ENCODE results near the gene NASP. TPM values are rescaled to one million over a fixed set of nuclear protein-coding genes. Genes with fewer than 3 reads are reported as not detected.

The NASP gene
- total RNA-seq, 1 experiment from 2014 or later: 514 TPM

DNA sequence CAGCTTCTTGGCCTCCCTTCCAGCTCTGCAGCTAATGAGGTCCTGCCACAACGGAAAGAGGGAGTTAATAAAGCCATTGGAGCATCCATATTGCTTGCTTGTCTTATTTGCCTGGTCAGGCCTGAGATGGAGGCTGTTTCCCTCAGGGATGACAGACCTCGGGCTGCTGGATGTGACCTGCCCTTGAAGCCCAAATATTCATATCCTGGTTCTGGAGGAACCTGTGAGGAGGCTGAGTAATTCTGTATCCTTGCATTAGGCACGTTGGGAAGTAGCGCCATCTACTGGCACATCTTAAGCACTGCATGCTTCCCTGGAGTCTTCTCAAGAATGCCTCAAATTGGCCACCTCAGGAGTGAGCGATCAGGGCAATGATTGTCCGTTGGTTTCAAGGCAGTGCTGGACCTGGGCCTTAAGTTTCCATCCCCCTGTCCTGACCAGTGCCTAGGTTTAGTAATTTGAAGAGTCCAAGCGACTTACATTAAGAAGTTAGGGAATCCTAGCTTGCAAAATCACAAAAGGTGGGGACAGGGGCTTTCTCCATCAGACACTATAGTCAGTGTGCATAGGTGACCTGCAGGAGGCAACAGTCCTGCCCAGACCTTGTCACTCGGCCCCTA lies 13.8 kb upstream of the NASP start:
- no peaks in the 10 kb centered on the region for H3K23me2 ChIP-seq (ENCODE audit: insufficient read length, low read depth, low read length, poor library complexity, severe bottlenecking)
- H2BK120ac ChIP-seq (ENCODE audit: low read depth, low read length, poor library complexity, severe bottlenecking): no peak overlapping the region
- Mint-ChIP-seq H3K9me3 (no peaks in the 10 kb centered on the region), H3K36me3 (ENCODE audit: insufficient read depth in 1 of 3, low read depth in 3 of 3) (peaks cover 29 to 61% (median 40%) of the 10 kb centered on the region in 3 experiments; a peak in 6 of 7 replicates), H3K27ac (peak overlapping the region in 1 of 3 experiments; percentile 73; a peak in 2 of 7 replicates), H3K4me1 (peaks cover 22 to 23% of the 10 kb centered on the region in 2 experiments), H3K4me3 (no peak overlapping the region), H3K27me3 (ENCODE audit: low read depth) (no peaks in the 10 kb centered on the region)
- no peaks in the 10 kb centered on the region for H3K9me3 ChIP-seq (ENCODE audit: control insufficient read depth, low read depth, low read length)
- H2BK15ac ChIP-seq (ENCODE audit: low read depth, low read length): no peak overlapping the region
- H4K20me1 ChIP-seq (ENCODE audit: control insufficient read depth, insufficient read depth, insufficient read length): no peaks in the 10 kb centered on the region
- no peak overlapping the region for H3K4ac ChIP-seq (ENCODE audit: low read depth, low read length)
- no peaks in the 10 kb centered on the region for H3K79me1 ChIP-seq (ENCODE audit: insufficient read depth, low read depth, low read length, poor library complexity, severe bottlenecking)
- WGBS (ENCODE audit: extremely low coverage, insufficient read length, low lambda C conversion rate): no CpG with 5 or more reads among the region's 8 CpGs
- H3K14ac ChIP-seq (ENCODE audit: insufficient read depth, low read length): no peak overlapping the region
- H4K5ac ChIP-seq (ENCODE audit: insufficient read length, low read depth, low read length): no peak overlapping the region
- H2AK5ac ChIP-seq (ENCODE audit: insufficient read length, low read length): no peak overlapping the region
- peak; percentile 76 for DNase-seq
- 0 out of 2 replicates have a peak, but pooled peaks cover 2% of the 10 kb centered on the region for H3K4me1 ChIP-seq (ENCODE audit: insufficient read depth, low read length)
- H3K56ac ChIP-seq (ENCODE audit: insufficient read length, low read depth, low read length): no peak overlapping the region
- no peak overlapping the region for H3K9ac ChIP-seq (ENCODE audit: extremely low read depth, insufficient read length, low read length)
- H2BK20ac ChIP-seq (ENCODE audit: low read depth, low read length, poor library complexity, severe bottlenecking): no peak overlapping the region
- H3K18ac ChIP-seq (ENCODE audit: insufficient read length, low read depth, low read length): no peak overlapping the region
- no peak overlapping the region for H3T11ph ChIP-seq (ENCODE audit: low read length)
- H2BK12ac ChIP-seq (ENCODE audit: insufficient read length, low read depth, low read length): no peak overlapping the region
- H2BK5ac ChIP-seq (ENCODE audit: insufficient read length, low read length): no peak overlapping the region
- no peak overlapping the region for H2AFZ ChIP-seq (ENCODE audit: low read length)
- H3K79me2 ChIP-seq (ENCODE audit: insufficient read depth, low read length): no peaks in the 10 kb centered on the region
- H3K23ac ChIP-seq (ENCODE audit: insufficient read length, low read depth, low read length): no peak overlapping the region
- no peak overlapping the region for H4K91ac ChIP-seq (ENCODE audit: insufficient read length, low read depth, low read length)
- H3K4me2 ChIP-seq (ENCODE audit: insufficient read depth, insufficient read length, low read length): no peak overlapping the region
- no peak overlapping the region for H3K27ac ChIP-seq (ENCODE audit: insufficient read length, low read depth, low read length)
- no peaks in the 10 kb centered on the region for H3K27me3 ChIP-seq (ENCODE audit: insufficient read depth, low read length)
- TF ChIP-seq, protein P1, sequence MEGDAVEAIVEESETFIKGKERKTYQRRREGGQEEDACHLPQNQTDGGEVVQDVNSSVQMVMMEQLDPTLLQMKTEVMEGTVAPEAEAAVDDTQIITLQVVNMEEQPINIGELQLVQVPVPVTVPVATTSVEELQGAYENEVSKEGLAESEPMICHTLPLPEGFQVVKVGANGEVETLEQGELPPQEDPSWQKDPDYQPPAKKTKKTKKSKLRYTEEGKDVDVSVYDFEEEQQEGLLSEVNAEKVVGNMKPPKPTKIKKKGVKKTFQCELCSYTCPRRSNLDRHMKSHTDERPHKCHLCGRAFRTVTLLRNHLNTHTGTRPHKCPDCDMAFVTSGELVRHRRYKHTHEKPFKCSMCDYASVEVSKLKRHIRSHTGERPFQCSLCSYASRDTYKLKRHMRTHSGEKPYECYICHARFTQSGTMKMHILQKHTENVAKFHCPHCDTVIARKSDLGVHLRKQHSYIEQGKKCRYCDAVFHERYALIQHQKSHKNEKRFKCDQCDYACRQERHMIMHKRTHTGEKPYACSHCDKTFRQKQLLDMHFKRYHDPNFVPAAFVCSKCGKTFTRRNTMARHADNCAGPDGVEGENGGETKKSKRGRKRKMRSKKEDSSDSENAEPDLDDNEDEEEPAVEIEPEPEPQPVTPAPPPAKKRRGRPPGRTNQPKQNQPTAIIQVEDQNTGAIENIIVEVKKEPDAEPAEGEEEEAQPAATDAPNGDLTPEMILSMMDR (conservative IDR thresholded peaks at IDR 0.05): peak; percentile 97
- H4K8ac ChIP-seq (replicated peaks; ENCODE audit: insufficient read length, low read depth, low read length): no peak overlapping the region

All from H9 (cell line).